Activated CD4-positive, alpha-beta T cell treated with anti-CD3 and anti-CD28 coated beads, Interleukin-2, Interleukin-6, amounts not matched to agents 100 ng/mL and 50 ng/mL, durations not matched to agents 16 hours and 8 hours (primary cell): ENCODE data around the gene RIC3.

Experiments used
- DNase-seq: peaks from one replicate; pipeline ENCODE4 v3.0.0-alpha.2; 2020

The RIC3 gene, protein sequence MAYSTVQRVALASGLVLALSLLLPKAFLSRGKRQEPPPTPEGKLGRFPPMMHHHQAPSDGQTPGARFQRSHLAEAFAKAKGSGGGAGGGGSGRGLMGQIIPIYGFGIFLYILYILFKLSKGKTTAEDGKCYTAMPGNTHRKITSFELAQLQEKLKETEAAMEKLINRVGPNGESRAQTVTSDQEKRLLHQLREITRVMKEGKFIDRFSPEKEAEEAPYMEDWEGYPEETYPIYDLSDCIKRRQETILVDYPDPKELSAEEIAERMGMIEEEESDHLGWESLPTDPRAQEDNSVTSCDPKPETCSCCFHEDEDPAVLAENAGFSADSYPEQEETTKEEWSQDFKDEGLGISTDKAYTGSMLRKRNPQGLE

DNA sequence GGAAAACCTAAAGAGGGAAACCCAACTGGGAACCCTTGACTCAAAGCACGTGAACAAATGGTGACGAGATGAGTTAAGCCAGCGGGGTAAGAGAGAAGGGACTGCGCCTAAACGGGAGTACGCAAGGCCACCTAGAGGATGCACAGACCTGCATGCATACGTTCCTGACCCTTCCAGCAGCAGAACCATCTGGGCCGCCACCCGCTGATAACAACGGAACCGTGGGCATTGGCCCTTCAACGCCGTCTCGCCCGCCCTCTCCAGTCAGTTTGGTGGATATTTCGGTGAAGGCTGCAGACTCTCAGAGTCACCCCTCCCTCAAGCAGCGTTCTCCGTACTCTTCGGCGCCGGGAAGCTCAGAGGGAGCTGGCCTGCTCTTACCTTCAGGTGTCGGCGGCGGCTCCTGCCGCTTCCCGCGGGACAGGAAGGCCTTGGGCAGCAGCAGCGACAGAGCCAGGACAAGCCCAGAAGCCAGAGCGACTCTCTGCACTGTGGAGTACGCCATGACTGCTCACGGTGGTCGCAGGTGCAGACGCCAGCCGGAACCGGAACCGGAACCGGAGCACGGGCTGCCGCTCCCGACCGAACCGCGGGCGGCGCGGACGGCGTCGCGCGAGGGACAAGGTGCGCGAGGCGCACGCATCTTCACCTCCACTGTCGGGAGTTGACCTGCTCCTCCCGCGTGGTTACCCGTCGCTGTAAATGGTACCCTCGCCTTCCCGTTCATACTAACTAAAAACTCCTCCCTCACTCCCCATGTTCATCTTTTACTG lies at the start of gene RIC3:
Gene RIC3, minus strand, starts transcription at position 541 of the 773 bp plus-strand sequence. Its CDS starts 36 bp downstream, at position 505.
- DNase-seq = peak; percentile 48

DNA sequence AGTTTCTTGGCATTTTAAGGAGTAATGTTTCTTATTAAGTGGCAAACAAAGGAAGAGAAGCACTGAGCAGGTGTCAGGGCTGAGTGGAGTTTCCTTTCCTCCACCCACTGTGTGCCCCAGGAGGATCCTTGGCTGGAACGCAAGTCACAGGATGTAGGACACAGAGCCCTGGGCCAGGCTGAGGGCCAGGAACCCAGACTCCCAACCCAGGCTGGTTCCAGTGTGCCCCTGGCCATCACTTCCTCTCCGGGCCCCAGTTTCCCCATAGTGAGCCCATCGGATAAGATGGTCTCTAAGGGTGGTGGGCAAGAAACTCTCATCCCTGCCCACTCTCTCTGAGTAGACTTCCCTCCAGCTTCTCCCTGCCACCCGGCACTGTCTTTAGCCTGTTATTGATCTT lies 49.6 kb upstream of the RIC3 start:
- DNase-seq = no peak

DNA sequence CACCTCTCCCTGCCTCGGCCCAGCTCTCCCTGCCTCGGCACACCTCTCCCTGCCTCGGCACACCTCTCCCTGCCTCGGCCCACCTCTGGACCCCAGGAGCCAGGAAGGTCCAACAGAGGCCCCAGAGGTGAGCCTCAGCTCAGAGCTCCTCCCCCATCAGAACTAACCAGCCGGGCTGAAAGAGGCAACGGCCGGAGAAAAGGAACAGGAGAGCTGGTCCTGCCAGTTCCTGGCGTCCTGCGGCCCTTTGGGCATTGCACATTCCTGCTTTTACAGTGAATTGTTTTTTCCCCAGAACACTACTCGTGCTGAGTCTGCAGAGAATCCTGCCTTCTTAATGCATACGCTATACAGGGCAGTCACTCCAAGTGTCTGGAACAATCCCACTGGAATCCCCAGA lies 49.1 kb upstream of the RIC3 start:
- DNase-seq = no peak

DNA sequence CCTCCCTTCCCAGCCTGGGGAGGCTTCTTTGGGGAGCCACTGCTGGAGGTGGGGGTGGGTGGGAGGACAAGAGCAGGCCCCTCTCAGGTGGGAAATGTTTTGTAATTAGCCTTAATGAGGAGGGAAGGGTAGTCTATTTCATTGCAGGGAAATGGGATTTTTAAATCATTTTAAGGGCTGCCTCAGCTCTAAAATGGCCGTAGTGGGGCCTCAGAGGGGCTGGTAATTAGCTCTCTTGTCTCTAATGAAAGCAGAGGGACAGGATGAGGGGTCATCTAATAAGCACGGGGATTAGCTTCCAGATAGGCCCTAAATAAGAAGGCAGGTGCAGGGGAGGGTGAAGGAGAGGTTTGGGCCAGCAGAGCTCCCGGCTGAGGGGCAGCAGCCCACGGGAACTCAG lies 48.3 kb upstream of the RIC3 start:
- no peak for DNase-seq

DNA sequence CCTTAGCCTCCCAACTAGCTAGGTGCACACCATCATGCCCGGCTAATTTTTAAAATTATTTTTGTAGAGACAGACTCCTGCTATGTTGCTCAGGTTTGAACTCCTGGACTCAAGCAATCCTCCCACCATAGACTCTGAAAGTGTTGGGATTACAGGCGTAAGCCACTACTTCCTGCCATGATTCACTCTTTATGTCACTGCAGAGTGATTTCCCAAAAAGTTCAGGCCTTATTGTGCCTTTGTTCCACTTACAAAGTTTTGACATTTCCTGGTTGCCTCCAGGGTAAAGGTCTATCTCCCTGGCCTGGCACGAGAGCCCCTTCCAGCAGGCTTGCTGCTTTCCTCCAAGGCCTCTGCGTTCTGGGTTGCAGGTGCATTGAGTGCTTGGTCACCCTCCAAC lies 44.6 kb upstream of the RIC3 start:
- DNase-seq = no peak

DNA sequence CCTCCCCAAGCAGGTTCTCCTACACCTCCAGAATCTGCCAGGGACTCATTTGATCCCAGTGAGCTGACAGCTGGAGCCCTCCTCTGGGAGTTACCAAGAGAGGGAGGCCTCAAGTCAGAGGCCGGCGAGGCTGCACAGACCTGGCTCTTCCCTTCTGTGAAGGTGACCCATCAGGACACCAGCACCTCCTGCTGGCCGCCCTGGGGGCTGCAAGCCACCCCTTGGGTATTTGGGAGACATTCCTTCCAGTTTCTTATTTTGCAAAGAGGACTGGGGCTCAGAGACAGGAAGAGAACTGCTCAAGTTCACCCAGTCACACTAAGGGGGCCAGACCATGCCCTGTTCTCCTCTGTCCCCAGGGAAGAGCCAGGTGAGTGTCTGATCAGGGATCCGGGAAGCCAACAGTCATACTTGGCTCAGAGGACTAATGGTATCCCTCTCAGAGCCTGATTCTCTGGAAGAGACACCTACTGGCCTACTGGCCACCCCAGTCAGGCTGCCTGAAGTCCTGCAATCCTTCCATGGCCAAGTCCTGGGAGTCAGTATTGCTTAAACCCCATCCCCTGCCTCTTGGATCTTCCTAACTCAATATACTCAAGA lies 40.5 kb upstream of the RIC3 start:
- DNase-seq = peak; percentile 42

DNA sequence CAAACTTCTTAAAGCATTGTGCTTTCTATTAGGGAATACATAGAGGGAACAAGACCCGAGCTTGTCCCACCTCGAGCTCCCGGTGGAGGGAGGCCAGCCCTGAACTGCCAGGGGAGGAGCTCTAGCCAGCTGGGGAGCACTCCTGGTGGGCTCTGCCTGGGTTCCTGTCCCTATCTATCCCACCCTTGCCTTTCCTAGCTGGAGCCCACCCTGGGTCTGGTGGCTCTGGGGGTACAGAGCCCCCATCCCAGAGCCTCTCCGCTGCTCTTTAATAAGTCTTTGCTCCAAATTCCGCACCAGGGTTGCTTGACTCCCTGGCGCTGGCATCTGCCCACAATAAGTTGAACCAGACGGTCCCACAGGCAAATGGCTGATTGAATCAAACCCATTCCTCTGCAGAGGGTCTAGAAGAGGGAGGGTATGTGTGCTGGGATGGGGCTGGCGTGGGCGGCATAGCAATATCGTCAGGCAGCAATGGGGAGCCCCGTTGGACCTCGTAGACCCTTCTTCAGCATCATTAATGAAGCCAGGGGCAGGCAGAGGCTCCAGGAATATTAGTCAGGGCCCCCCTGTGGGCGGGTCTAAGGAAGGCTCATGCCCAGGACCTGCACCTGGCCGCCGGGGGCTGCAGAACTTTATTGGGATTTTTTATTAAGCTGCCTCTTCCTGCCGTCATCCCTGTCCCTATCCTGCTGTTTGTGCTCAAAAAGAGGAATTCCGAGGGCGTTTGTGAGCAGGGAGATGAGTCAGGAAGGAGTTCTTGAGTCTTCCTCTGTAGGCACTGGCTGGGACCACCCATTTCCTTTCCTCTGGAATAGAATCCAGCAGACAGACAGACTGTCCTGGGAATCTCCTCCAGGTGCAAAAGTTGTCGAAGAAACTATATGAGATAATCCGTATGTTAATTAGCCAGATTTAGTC lies 38.5 kb upstream of the RIC3 start:
- DNase-seq = no peak

GRCh38 chr11:8206251-8207079 lies 37.6 kb upstream of the RIC3 start:
- no peak for DNase-seq

GRCh38 chr11:8205566-8205965 lies 36.7 kb upstream of the RIC3 start:
- DNase-seq = no peak

- no peak for DNase-seq
Observed at GRCh38 chr11:8204596-8204995, 35.8 kb upstream of the RIC3 start.

- no peak for DNase-seq
Observed at GRCh38 chr11:8204025-8204424, 35.2 kb upstream of the RIC3 start.

GRCh38 chr11:8203414-8203715 lies 34.5 kb upstream of the RIC3 start:
- no peak for DNase-seq

GRCh38 chr11:8202516-8203413 lies 33.9 kb upstream of the RIC3 start:
- DNase-seq = no peak

DNA sequence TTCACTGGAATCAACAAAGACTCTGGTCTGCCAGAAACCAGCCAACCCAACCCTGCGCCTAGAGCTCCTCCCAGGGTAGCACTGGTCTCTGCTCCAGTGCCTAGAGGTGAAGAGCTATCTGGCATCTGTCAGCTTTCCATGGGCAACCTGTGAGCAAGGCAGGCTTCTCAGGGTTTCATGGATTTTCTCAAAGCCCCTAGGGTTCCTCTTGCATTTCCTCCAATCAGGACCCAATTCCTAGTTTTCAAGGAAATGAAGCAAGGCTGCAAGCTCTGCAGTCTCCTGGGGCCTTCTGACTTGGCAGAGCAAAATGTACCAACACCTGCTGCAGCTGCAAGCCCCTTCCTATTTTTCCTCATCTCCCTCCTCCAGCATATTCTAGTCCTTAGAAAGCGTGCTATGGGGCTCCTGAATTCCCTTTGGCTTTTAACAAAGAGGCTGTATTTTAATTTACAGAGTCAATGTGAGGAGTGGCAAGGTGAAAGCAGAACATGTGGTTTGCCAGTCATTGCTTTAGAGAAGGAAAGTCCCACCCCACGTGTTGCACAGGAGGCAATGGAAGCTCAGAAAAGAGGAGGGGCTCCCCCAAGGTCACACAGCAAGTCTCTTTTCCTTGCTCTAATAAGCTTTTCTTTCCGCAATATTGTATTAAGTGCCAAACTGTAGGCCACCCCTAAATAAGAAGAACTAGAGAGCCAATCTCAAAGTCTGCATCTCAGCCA lies 33.0 kb upstream of the RIC3 start:
- no peak for DNase-seq

- no peak for DNase-seq
Observed at GRCh38 chr11:8199676-8200075, 30.9 kb upstream of the RIC3 start.

DNA sequence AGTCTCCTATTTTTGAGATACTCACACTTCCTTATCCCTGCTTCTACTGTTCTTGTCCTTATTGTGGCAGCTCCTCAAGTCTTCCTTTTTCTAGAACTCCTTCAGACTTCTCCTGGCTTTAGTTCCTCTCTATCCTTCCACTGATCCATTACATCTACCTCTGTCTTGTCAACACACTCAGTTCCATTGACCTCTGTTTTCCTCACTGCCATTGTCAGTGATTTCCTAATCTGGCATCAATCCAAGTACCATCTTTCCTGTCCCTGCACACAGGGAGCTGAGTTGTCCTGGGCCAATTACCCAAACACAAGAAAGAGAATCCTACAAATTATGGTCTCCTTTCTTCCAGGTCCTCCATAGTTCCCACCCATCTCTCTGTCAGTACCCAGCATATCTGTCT lies 27.9 kb upstream of the RIC3 start:
- DNase-seq = no peak

DNA sequence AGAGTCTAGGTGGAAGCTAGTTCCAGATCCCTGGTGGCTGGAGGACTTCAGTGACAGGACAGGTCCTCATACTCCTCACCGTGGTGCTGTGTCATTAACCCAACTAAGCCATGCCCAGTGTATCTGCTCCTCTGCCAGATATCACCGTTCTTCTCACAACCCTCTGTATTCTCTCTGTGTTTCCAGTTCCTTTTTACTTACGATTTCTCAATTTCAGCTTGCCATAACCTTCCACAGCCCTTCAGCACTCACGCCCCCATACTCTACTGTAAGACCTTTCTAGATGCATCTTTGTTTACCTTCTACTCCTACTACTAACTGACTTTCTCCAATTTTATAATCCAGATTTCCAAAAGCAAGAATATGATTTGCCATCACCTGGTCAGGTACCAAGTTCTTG lies 26.1 kb upstream of the RIC3 start:
- no peak for DNase-seq

DNA sequence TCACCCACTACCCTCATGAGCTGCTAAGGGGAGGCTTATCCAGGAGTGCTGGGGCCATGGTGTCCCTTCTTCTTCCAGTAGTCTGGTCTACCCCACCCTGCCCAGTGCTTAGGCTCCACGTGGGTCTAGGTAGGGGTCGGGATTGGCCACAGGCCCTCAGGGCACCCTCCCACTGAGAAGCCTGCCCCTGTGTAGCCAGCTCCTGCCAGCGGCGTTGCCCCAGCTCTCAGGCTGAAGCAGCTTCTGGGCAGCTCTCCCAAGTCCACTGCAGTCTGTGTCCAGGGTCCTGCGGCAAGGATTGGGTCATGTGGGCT lies 24.0 kb upstream of the RIC3 start:
- no peak for DNase-seq

GRCh38 chr11:8192016-8192895 lies 23.4 kb upstream of the RIC3 start:
- peak; percentile 50 for DNase-seq

- no peak for DNase-seq
Observed at GRCh38 chr11:8190431-8190830, 21.6 kb upstream of the RIC3 start.
